Urinary bladder (tissue), 4 donors: Measurements from ENCODE around the gene PERM1. TPM values are rescaled to one million over a fixed set of nuclear protein-coding genes. Genes with fewer than 3 reads are reported as not detected.
"Not testable (repeated sequence)": the region's sequence is repeated elsewhere in the genome, so short reads cannot be mapped to it uniquely, and the experiment has no call there.

ENCODE experiments used
- DNase-seq: peaks from one replicate; pipeline ENCODE4 v3.0.0-alpha.2; 2015; ENCODE audit errors: extremely low spot score
- H3K27ac ChIP-seq: one replicate; pipeline ENCODE4 v1.5.1; 2013; ENCODE audit warnings: low read depth, mild to moderate bottlenecking, moderate library complexity
- H3K36me3 ChIP-seq: one replicate; pipeline ENCODE4 v1.6.1; 2013; ENCODE audit warnings: mild to moderate bottlenecking, moderate library complexity; ENCODE audit not compliant: insufficient read depth
- H3K4me1 ChIP-seq: one replicate; pipeline ENCODE4 v1.6.1; 2013; ENCODE audit warnings: mild to moderate bottlenecking, moderate library complexity; ENCODE audit not compliant: insufficient read depth
- H3K4me3 ChIP-seq: one replicate; pipeline ENCODE4 v1.5.1; 2013; ENCODE audit warnings: low read depth, low read length
- WGBS: extraction: QIAGEN DNeasy Blood & Tissue Kit; methylation state at CpG from one replicate; pipeline ENCODE4 v1.1.7; 2013; 5-methylcytosine and 5-hydroxymethylcytosine counted together
- polyA plus RNA-seq: library from polyadenylated mRNA; stranded (reverse); fragments of 200-250 nt; gene quantifications from one replicate; pipeline ENCODE4 v1.2.3, GENCODE V29; 2013
- total RNA-seq: library from RNA; depleted of rRNA; stranded (reverse); fragments of >200 nt; gene quantifications from one replicate; pipeline ENCODE4 v1.2.3, GENCODE V29; 2014
- donor health status: healthy with polysubstance abuse.
- donor health status: healthy.

PERM1 gene, protein sequence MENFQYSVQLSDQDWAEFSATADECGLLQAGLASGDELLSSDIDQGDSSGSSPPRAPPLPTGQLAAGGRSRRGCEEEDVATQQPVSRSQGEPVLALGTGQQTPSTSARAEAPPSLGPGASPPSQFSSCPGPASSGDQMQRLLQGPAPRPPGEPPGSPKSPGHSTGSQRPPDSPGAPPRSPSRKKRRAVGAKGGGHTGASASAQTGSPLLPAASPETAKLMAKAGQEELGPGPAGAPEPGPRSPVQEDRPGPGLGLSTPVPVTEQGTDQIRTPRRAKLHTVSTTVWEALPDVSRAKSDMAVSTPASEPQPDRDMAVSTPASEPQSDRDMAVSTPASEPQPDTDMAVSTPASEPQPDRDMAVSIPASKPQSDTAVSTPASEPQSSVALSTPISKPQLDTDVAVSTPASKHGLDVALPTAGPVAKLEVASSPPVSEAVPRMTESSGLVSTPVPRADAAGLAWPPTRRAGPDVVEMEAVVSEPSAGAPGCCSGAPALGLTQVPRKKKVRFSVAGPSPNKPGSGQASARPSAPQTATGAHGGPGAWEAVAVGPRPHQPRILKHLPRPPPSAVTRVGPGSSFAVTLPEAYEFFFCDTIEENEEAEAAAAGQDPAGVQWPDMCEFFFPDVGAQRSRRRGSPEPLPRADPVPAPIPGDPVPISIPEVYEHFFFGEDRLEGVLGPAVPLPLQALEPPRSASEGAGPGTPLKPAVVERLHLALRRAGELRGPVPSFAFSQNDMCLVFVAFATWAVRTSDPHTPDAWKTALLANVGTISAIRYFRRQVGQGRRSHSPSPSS
- total RNA-seq (0.32 TPM), polyA plus RNA-seq (0.73 TPM)

DNA sequence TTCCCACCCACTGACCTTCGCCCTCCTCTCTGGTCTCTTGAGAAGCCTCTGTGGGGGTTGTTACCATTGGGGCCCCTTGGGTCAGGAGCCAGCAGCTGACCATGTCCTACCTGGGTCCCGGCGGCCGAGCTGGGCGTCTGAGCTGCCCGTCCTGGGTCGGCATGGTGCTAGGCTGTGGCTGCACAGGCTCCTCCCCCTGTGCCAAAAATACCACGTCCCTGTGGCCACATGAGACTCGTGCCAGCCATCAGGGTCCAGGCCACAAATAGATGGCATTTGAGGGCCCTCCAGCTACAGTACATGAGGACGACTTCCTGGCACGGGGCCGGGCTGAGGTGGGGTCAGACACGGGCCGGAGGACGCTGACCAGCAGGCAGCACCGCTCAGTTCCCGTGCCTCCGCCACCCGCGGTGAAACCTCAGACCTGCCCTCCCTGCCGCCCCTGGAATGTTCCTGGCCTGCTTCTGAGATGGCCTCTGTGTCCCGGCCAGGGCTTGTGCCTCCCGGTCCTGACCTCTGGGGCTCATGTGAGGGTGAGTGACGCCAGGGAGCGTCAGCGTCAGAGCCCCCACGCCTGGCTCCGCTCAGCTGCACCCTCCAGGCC lies at the start of gene PERM1:
Gene PERM1 (minus strand): TSS at position 139 of the 604 bp plus-strand sequence. CDS start 1,064 bp downstream, outside the sequence.
- H3K36me3 ChIP-seq, result no peaks in the 10 kb centered on the region
- no peak within 1 kb of the TSS for H3K4me3 ChIP-seq
- 65% methylated on average over 28 of the region's 28 CpGs for WGBS
- no peaks in the 10 kb centered on the region for H3K4me1 ChIP-seq
- DNase-seq, result no peak
- no peak within 1 kb of the TSS for H3K27ac ChIP-seq

DNA sequence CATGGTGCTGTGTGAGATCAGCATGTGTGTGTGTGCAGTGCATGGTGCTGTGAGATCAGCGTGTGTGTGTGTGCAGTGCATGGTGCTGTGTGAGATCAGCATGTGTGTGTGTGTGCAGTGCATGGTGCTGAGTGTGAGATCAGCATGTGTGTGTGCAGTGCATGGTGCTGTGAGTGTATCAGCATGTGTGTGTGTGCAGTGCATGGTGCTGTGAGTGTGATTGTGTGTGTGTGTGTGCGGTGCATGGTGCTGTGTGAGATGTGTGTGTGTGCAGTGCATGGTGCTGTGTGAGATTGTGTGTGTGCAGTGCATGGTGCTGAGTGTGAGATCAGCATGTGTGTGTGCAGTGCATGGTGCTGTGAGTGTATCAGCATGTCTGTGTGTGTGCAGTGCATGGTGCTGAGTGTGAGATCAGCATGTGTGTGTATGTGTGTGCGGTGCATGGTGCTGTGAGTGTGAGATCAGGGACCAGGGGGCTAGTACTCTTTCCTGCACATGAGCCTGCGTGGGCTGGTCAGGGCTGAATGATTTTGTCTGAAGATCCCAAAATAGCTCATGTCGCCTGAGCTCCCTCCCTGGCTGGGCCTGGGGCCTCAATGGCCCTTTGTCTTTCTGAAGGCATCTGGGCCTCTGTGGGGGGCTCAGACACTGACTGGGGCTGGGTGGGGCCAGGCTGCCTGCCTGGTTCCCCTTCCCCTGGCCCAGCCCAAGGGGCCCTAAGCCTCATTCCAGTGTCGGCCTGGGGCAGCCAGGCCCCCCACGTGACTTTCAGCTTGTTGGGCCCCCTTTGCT lies 49.2 kb upstream of the PERM1 start:
- WGBS, result 85% methylated on average over 7 of the region's 7 CpGs
- H3K4me3 ChIP-seq, H3K36me3 ChIP-seq, H3K4me1 ChIP-seq, DNase-seq, H3K27ac ChIP-seq: not testable (repeated sequence)

DNA sequence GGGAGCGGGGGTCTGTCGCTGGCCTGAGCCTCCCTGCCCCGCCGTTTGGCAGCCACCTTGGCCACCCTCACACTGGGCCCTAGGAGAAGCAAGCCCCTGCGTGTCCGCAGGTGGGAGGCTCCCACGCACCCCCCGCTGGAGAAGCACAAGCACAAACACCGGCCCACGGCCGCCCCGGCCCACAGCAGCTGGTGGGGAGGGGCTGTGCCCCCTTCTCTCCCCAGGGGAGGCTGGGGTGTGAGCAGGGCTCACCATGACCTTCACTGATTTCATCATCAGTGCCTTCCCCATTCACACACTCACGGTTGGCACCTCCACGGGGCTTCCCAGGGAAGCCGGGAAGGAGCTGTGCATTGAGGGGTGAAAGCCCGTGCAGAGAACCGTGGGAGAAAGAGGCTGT lies 45.9 kb upstream of the PERM1 start:
- 87% methylated on average over 17 of the region's 17 CpGs for WGBS
- Histone ChIP-seq H3K4me1 (no peaks in the 10 kb centered on the region), H3K4me3 (no peak overlapping the region)

DNA sequence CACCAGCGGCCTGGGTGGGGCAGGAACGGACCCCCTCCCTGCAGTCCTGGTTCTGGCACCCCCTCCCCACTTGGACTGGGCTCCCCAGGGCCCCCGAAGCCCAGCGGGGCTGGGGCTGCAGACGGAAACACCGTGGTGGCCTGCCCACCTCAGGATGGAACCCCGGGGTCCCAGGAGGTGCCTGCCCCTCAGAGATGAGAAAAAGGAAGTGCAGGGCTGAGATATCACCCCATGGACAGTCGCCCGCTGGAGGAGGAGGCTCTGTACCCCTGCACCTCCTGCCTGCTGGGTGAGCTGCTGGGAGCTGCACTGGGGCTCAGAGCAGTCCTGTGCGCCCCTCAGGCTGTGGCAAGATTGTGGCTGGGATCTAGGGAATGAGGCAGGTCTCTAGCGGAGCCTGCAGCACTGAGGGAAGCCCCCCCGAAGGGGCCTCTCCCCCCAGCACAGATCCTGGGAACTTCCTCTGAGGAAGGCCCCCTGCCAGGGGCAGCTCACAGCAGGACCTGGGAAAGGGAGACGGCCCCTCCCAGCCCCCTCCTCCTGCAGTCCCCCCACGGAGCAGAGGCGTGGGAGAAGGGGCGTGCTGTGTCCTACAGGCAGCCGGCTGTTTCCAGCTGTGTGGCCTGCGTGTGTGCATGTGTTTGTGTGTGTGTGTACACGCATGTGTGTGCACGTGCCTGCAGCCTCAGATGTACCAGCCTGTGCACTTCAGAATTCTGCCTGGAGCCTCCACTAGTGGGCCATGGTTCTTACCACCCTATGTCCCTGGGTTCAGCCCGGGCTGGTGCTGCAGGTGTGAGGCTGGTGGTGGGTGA lies 44.9 kb upstream of the PERM1 start:
- Histone ChIP-seq H3K4me1 (no peaks in the 10 kb centered on the region), H3K4me3 (no peak overlapping the region), H3K27ac (no peak overlapping the region), H3K36me3 (no peaks in the 10 kb centered on the region)
- no peak for DNase-seq
- WGBS, result 67% methylated on average over 21 of the region's 21 CpGs

More for the DNA sequence above, 45.9 kb upstream of the PERM1 start:
- no peak overlapping the region for H3K27ac ChIP-seq
- no peak for DNase-seq
- H3K36me3 ChIP-seq, result no peaks in the 10 kb centered on the region

DNA sequence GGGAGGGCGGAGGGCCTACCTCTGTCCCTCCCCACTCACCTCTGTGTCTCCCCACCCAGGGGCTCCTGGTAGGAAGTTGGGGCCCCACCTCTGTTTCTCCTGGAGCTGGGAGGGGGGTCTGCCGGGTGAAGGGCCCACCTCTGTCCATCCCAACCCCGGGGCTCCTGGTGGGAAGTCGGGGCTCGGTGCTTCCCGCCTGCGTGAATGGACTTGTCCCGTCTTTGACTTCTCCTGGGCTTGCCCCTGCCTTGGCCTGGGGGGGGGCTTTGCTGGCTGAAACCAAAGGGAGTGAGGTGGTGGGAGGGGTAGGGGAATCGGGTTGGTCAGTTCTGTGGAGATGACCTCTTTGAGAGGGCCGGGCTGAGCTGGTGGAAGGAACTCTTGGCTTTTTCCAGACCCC lies 43.8 kb upstream of the PERM1 start:
- 80% methylated on average over 10 of the region's 10 CpGs for WGBS
- H3K4me3 ChIP-seq, result no peak overlapping the region
- H3K27ac ChIP-seq, result no peak overlapping the region
- no peaks in the 10 kb centered on the region for H3K4me1 ChIP-seq
- no peak for DNase-seq
- H3K36me3 ChIP-seq, result no peaks in the 10 kb centered on the region

DNA sequence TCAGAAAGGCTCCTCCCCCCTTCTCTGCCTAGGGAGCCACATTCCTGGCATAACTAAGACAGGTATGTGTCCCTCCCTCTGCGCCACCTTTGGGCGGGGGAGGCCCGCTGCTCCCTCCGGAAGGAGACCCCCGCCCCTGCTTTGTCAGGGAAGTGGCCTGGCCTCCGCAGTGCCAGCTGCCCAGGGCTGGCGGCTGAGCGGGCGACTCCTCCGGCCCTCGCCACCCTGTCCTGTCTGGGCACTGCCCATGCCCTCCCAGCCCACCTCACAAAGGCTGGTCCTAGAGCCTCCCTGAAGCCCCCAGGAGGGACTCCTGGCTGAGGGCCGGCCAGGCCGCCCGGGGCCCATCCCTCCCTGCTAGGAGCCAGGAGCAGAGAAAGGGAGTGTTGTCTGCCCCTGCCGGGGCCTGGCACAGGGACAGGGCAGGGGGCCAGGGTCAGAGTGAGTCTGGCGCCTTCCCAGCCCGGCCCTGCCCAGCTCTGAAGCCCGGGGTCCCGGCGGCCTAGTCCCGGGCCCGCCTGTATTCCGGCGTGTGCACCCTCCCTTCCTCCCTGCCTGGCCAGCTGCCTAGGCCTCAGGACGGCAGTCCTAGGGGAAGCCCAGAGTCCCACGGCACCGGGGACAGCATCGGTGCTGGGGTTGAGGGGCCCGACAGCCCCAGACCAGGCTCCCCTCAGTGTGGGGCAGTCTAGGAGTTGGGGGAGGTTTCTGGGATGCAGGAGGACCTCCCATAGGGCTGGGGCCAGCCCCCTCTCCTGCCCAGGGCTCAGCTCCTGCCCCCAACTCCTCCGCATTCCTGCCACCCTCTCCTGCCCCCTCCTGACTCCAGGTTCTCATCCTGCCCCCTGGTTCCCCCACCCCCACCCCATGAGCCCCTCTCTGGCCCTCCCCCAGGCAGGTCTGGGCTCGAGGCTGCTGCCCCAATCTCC lies 43.1 kb upstream of the PERM1 start:
- H3K27ac ChIP-seq, result no peak overlapping the region
- H3K4me1 ChIP-seq, result no peaks in the 10 kb centered on the region
- no peak for DNase-seq
- H3K4me3 ChIP-seq, result no peak overlapping the region
- H3K36me3 ChIP-seq, result no peaks in the 10 kb centered on the region
- 61% methylated on average over 31 of the region's 31 CpGs for WGBS

DNA sequence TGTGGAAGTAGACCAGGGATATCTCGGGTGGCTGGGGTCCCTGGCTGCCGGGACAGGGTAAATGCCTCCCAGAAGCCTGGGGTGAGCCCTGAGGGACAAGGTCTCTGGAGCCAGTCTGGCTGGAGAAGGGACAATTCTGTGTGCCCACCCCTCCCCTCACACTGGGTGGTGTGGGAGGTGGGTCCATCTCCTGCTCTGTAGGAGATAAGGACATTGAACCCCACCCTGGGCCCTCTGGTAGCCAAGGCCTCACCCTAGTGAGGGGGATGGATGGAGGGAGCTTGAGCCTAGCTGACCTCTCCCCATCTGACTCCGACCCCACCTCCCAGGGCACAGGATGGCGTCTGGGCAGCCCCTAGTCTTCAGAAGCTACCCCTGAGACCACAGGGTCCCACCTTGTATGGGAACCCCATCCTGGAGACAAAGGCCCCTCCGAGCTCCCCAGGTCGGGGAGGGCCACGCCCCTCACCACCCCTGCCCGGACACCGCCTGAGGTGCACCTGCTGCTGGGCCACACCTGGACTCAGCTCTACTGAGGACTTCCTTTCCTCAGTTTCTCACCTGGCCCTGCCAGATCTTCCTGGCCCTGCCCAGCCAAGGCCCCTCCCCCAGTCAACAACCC lies 42.4 kb upstream of the PERM1 start:
- DNase-seq, result no peak
- Histone ChIP-seq H3K36me3 (no peaks in the 10 kb centered on the region), H3K4me1 (no peaks in the 10 kb centered on the region), H3K4me3 (no peak overlapping the region), H3K27ac (no peak overlapping the region)
- WGBS, result 88% methylated on average over 9 of the region's 9 CpGs

DNA sequence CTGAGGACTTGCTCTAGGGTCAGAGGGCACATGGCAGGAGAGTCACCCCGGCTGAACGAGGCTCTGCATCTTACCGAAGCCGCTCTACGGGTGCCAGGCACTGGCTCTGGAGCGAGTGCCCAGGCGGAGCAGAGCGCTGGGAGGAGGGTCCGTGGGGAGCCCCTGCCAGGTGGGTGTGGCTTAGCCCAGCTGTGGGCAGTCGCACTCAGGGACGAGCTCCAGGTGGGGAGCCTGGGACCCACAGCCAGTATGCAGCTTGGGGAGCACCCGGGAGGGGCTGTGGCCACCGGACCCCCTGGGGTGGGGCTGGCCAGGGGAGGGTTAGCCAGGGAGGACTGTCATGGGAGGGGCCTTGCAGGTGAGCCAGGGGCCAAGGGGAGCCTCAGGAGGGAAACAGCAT lies 41.8 kb upstream of the PERM1 start:
- no peak for DNase-seq
- no peak overlapping the region for H3K4me3 ChIP-seq
- H3K36me3 ChIP-seq, result no peaks in the 10 kb centered on the region
- H3K4me1 ChIP-seq, result no peaks in the 10 kb centered on the region
- WGBS, result 71% methylated on average over 13 of the region's 13 CpGs
- H3K27ac ChIP-seq, result no peak overlapping the region

DNA sequence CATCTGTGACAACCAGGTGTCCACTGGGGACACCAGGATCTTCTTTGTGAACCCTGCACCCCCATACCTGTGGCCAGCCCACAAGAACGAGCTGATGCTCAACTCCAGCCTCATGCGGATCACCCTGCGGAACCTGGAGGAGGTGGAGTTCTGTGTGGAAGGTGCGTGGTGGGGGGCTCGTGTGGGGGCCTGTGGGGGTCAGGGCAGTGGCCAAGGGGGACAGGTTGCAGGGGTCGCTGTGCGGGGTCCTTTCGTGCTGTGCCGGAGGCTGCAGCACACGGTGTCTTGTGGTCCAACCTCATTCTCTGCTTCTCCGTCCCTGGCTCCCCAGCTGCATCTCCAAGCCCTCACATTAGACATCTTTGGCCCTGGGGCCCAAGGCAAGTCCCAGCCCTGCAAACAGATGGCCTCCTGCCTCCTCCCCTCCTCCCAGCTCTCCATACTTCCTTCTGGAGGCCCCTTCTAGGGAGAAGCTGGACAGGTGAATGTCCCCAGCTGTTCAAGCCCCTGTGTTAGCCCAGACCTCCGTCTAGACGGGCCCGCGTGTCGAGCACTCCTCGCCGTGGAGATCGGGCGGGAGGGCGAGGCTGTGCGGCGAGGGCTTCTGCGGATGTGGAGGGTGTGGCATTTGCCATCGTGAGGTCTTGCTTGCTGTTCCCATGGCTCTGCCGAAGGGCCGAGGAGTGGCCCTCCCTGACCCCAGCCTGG lies 40.6 kb upstream of the PERM1 start:
- WGBS, result 79% methylated on average over 27 of the region's 27 CpGs
- Histone ChIP-seq H3K4me3 (no peak overlapping the region), H3K4me1 (no peaks in the 10 kb centered on the region), H3K27ac (no peak overlapping the region), H3K36me3 (no peaks in the 10 kb centered on the region)
- no peak for DNase-seq

DNA sequence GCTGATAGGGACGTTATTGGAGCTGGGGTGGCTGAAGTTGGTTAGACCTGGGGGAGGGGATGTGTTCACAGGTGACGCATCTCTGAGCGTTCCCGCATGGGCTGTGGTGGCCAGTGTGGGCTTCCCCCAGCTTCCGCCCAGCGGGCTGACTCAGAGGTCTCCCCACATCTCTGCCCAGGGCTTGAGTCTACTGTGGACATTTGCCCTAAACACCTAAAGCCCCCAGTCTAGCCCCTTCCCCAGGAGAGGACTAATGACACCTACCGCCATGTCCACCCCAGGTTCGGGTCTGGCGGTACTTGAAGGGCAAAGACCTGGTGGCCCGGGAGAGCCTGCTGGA lies 40.0 kb upstream of the PERM1 start:
- H3K27ac ChIP-seq, result no peak overlapping the region
- H3K4me1 ChIP-seq, result no peaks in the 10 kb centered on the region
- H3K36me3 ChIP-seq, result no peaks in the 10 kb centered on the region
- DNase-seq, result no peak
- no peak overlapping the region for H3K4me3 ChIP-seq
- WGBS, result 94% methylated on average over 10 of the region's 10 CpGs
